Measurements from ENCODE around the gene TJP3.
A peak's percentile ranks its signal among the peaks of the same experiment; 100 is the strongest.

The TJP3 gene

DNA sequence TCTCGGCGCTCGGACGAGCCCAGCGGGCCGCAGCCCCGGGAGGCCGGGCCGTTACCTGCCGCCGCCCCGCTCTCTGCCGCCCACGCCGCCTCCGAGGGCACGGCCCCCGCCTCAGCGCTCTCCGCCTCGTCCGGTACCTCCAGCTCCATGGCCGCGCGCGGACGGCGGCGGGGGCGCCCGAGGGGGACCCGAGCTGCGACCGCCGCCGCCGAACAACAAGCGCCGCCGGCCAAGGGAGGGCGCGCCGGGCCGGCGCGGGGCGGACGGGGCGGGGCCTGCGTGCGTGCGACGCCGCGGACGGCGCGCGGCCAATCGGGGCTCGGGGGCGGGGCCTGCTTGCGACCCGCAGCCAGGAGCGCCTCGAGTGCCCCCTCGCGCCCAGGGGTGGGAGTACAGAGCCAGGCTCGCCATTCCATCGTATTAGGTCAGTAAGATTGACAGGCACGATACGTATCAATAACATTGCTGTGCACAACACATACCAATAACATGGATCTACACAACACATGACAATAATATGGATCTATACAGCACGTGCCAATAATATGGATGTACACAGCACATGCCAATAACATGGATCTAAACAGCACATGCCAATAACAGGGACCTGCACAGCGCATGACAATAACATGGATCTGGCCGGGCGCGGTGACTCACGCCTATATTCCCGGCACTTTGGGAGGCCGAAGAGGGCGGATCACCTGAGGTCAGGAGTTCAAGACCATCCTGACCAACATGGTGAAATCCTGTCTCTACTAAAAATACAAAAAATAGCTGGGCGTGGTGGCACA, 7.7 kb upstream of the TJP3 start, which contains the start of gene PIP5K1C:
TSS of gene PIP5K1C (minus strand) at position 227 of the 791 bp plus-strand sequence. CDS start at position 149, 78 bp downstream.
- DNase-seq (ENCODE audit: low read depth), result peak; percentile 74
- peak within 1 kb of the TSS; percentile 70 for H3K4me3 ChIP-seq (ENCODE audit: control insufficient read depth, low read depth, low read length)
- TF ChIP-seq, protein P1, sequence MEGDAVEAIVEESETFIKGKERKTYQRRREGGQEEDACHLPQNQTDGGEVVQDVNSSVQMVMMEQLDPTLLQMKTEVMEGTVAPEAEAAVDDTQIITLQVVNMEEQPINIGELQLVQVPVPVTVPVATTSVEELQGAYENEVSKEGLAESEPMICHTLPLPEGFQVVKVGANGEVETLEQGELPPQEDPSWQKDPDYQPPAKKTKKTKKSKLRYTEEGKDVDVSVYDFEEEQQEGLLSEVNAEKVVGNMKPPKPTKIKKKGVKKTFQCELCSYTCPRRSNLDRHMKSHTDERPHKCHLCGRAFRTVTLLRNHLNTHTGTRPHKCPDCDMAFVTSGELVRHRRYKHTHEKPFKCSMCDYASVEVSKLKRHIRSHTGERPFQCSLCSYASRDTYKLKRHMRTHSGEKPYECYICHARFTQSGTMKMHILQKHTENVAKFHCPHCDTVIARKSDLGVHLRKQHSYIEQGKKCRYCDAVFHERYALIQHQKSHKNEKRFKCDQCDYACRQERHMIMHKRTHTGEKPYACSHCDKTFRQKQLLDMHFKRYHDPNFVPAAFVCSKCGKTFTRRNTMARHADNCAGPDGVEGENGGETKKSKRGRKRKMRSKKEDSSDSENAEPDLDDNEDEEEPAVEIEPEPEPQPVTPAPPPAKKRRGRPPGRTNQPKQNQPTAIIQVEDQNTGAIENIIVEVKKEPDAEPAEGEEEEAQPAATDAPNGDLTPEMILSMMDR (conservative IDR thresholded peaks at IDR 0.05; ENCODE audit: control insufficient read depth, insufficient read depth, low read depth, low read length), result peak; percentile 60

DNA sequence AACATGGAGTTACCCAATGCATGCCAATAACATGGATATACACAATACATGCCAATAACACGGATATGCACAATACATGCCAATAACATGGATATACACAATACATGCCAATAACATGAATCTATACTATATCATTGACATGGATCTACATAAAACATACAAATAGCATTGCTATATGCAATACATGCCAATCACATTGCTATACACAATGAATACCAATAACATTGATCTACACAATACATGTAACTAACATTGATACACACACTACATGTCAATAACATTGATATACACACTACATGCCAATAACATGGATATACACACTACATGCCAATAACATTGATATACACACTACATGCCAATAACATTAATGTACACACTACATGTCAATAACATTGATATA, 7.0 kb upstream of the TJP3 start:
- no peak for DNase-seq (ENCODE audit: low read depth)
- no peak overlapping the region for H3K4me3 ChIP-seq (ENCODE audit: control insufficient read depth, low read depth, low read length)
- TF ChIP-seq, protein P1 (conservative IDR thresholded peaks at IDR 0.05; ENCODE audit: control insufficient read depth, insufficient read depth, low read depth, low read length), result no peak

DNA sequence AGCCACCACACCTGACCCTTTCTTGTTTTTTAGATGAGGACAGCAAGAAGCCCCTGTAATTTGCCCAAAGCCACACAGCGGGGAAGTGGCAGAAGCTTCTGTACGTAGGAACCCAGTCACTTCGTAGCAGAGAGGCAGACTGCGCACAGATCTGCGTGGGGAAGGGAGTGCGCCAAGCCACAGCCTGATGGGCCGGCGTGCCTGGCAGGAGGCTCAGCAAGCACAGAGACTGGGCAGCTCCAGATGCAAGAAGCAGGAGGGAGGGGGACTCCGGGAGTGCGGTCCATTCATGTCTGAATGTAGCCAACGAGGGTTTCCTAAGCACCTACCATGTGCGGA, 347 bp upstream of the TJP3 start:
- DNase-seq (ENCODE audit: low read depth), result no peak
- no peak overlapping the region for H3K4me3 ChIP-seq (ENCODE audit: control insufficient read depth, low read depth, low read length)
- TF ChIP-seq, protein P1 (conservative IDR thresholded peaks at IDR 0.05; ENCODE audit: control insufficient read depth, insufficient read depth, low read depth, low read length), result no peak

DNA sequence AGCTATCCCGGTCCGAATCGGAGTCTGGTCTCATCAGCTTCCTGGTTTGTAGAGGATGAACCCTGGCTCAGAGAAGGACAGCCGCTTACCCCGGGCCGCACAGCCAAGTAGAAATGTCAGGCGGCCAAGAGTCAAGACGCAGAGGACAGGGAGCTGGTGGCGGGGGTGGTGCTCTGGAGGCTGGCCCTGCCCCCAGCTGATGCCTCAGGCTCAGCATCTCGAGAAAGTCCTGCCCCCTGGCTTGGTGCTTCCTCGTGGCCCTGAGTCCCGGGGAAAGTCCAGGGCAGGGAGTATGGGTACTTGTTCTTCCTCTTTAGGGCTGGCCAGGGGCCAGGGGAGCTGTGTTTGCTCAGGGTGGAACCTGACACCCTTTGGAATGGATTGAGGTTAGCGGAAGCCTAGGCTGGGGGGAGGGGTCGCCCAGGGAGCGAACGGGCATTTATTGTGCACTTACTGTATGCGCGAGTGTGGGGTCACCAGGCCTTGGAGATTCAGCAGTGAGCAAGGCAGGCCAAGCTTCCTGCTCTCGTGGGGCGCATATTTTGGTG, 2.2 kb downstream of the TJP3 start:
- TF ChIP-seq, protein P1 (conservative IDR thresholded peaks at IDR 0.05; ENCODE audit: control insufficient read depth, insufficient read depth, low read depth, low read length), result no peak
- H3K4me3 ChIP-seq (ENCODE audit: control insufficient read depth, low read depth, low read length), result no peak overlapping the region
- DNase-seq (ENCODE audit: low read depth), result peak; percentile 32

DNA sequence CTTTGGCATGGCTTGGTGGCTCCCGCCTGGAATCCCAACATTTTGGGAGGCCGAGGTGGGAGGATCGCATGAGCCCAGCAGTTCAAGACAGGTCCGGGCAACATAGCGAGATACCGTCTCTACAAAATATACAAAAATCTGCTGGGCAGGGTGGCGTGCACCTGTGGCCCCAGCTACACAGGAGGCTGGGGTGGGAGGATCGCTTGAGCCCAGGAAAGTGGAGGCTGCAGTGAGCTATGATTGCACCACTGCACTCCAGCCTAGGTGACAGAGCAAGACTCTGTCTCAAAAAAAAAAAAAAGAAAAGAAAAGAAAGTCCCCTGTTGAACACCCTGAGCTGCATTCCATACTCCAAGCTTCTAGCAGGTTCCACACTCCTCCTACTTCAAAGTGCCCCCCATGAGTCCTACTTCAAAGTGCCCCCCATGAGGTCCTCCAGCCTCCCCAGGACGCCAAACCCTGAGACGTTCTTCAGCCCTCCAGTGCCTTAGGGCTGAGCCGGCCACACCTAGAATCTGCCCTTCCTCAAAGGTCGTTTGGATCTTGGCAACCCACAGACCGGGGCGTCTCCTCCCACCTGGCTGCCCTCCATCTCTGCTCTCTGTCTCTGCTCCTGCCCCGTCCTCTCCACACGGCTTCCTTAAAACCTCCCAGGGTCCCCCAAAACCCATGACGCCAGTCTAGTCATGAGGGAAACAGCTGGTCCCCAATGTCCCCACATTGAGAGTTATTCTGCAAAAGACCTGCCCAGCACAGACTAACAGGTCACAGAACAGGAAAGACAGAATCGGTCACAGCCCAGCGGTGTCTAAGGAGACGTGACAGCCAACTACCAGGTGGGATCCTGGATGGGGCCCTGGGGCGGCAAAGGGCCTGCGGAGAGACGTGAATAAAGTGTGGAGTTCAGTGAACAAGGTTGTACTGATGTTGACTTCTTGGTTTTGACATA, 4.8 kb downstream of the TJP3 start:
- TF ChIP-seq, protein P1 (conservative IDR thresholded peaks at IDR 0.05; ENCODE audit: control insufficient read depth, insufficient read depth, low read depth, low read length), result no peak
- no peak for DNase-seq (ENCODE audit: low read depth)
- no peak overlapping the region for H3K4me3 ChIP-seq (ENCODE audit: control insufficient read depth, low read depth, low read length)

DNA sequence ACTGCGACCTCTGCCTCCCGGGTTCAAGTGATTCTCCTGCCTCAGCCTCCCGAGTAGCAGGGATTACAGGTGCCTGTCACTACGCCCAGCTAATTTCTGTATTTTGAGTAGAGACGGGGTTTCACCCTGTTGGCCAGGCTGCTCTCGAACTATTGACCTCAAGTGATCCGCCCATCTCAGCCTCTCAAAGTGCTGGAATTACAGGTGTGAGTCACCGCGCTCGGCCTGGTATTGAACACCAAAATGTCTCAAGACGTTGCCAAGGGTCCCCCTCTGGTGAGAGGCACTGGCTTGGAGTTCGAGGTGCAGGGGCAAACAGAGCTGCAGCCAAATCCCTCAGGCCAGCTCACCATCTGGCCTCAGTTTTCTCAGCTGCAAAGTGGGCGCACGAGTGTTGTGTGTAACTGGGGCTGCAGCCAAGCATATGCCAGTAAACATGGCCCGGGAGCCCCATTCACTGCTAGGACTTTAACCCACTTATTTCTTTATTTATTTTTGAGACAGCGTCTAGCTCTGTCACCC, 8.0 kb downstream of the TJP3 start:
- TF ChIP-seq, protein P1 (conservative IDR thresholded peaks at IDR 0.05; ENCODE audit: control insufficient read depth, insufficient read depth, low read depth, low read length), result no peak
- no peak for DNase-seq (ENCODE audit: low read depth)
- H3K4me3 ChIP-seq (ENCODE audit: control insufficient read depth, low read depth, low read length), result no peak overlapping the region
